ENCODE results near the gene PLXNA1. TPM values are rescaled to one million over a fixed set of nuclear protein-coding genes. Genes with fewer than 3 reads are reported as not detected.

The PLXNA1 gene
- total RNA-seq, 1 donor from 2014 or later: 26.4 TPM

- Histone ChIP-seq H3K27ac (replicated peaks) (no peak overlapping the region), H3K9me3 (replicated peaks) (no peaks in the 10 kb centered on the region), H3K36me3 (no peaks in the 10 kb centered on the region), H3K4me1 (peaks cover 14% of the 10 kb centered on the region), H3K4me3 (no peak overlapping the region), H3K27me3 (ENCODE audit: low read depth) (no peaks in the 10 kb centered on the region)
- DNase-seq: peak; percentile 5
- intact Hi-C loops (cut with micrococcal nuclease): no loop called here
- TF ChIP-seq CTCF (IDR thresholded peaks at IDR 0.05; ENCODE audit: borderline replicate concordance): no peak
Observed at GRCh38 chr3:126947429-126947828, 35.5 kb upstream of the PLXNA1 start.

- H3K9me3 ChIP-seq (replicated peaks): no peaks in the 10 kb centered on the region
- DNase-seq: peak; percentile 33
Observed at GRCh38 chr3:126948980-126949535, 33.9 kb upstream of the PLXNA1 start.

GRCh38 chr3:126951561-126951960, 31.4 kb upstream of the PLXNA1 start:
- no peak overlapping the region for H3K4me3 ChIP-seq
- TF ChIP-seq CTCF (IDR thresholded peaks at IDR 0.05; ENCODE audit: borderline replicate concordance): no peak
- no peaks in the 10 kb centered on the region for H3K36me3 ChIP-seq
- H3K27me3 ChIP-seq (ENCODE audit: low read depth): no peaks in the 10 kb centered on the region
- H3K4me1 ChIP-seq: peaks cover 14% of the 10 kb centered on the region
- DNase-seq: peak; percentile 12
- intact Hi-C loops (cut with micrococcal nuclease): no loop called here
- H3K27ac ChIP-seq (replicated peaks): no peak overlapping the region
- H3K9me3 ChIP-seq (replicated peaks): no peaks in the 10 kb centered on the region

More at GRCh38 chr3:126948980-126949535, 33.9 kb upstream of the PLXNA1 start:
- Histone ChIP-seq H3K27ac (replicated peaks) (peak overlapping the region; percentile 2), H3K4me3 (no peak overlapping the region), H3K4me1 (peaks cover 14% of the 10 kb centered on the region), H3K27me3 (ENCODE audit: low read depth) (no peaks in the 10 kb centered on the region), H3K36me3 (no peaks in the 10 kb centered on the region)
- TF ChIP-seq CTCF (IDR thresholded peaks at IDR 0.05; ENCODE audit: borderline replicate concordance): no peak
- intact Hi-C loops (cut with micrococcal nuclease): no loop called here

GRCh38 chr3:126952261-126952982, 30.5 kb upstream of the PLXNA1 start:
- no peak overlapping the region for H3K27ac ChIP-seq (replicated peaks)
- H3K9me3 ChIP-seq (replicated peaks): no peaks in the 10 kb centered on the region
- intact Hi-C loops (cut with micrococcal nuclease): no loop called here
- no peak for TF ChIP-seq CTCF (IDR thresholded peaks at IDR 0.05; ENCODE audit: borderline replicate concordance)
- DNase-seq: peak; percentile 8
- H3K36me3 ChIP-seq: no peaks in the 10 kb centered on the region
- no peak overlapping the region for H3K4me3 ChIP-seq
- peaks cover 14% of the 10 kb centered on the region for H3K4me1 ChIP-seq
- no peaks in the 10 kb centered on the region for H3K27me3 ChIP-seq (ENCODE audit: low read depth)

GRCh38 chr3:126952983-126953660, 29.8 kb upstream of the PLXNA1 start:
- no peak overlapping the region for H3K27ac ChIP-seq (replicated peaks)
- H3K4me1 ChIP-seq: peaks cover 14% of the 10 kb centered on the region
- no peak for TF ChIP-seq CTCF (IDR thresholded peaks at IDR 0.05; ENCODE audit: borderline replicate concordance)
- no peaks in the 10 kb centered on the region for H3K36me3 ChIP-seq
- H3K9me3 ChIP-seq (replicated peaks): no peaks in the 10 kb centered on the region
- no peaks in the 10 kb centered on the region for H3K27me3 ChIP-seq (ENCODE audit: low read depth)
- intact Hi-C loops (cut with micrococcal nuclease): no loop called here
- DNase-seq: peak; percentile 2
- H3K4me3 ChIP-seq: no peak overlapping the region
